Right renal pelvis (tissue), 4 donors: ENCODE data around the gene EFNB1. TPM values are rescaled to one million over a fixed set of nuclear protein-coding genes. Genes with fewer than 3 reads are reported as not detected.

Experiments
- DNase-seq, 4 donors: peaks; one replicate each; pipeline ENCODE4 v3.0.0-alpha.2; 2013; ENCODE audit warnings: low read depth in 4 of 4, low spot score in 3 of 4, missing footprints in 1 of 4
- polyA plus RNA-seq, 4 donors: library from polyadenylated mRNA; unstranded; fragments of 120-200 nt; gene quantifications; one replicate each; pipeline ENCODE4 v1.2.1, GENCODE V29; 2013; ENCODE audit not compliant: insufficient read length in 4 of 4

Gene EFNB1
- polyA plus RNA-seq, 4 donors = 104 to 152 (median 118) TPM

GRCh38 chrX:68878977-68879645 is 50.3 kb downstream of the EFNB1 start:
- no peak for DNase-seq

GRCh38 chrX:68880846-68881552 is 52.2 kb downstream of the EFNB1 start:
- no peak for DNase-seq

- no peak for DNase-seq
Measured at GRCh38 chrX:68881911-68882310, 53.1 kb downstream of the EFNB1 start.

GRCh38 chrX:68883800-68884199 is 55.0 kb downstream of the EFNB1 start:
- no peak for DNase-seq

GRCh38 chrX:68889249-68889648 is 60.4 kb downstream of the EFNB1 start:
- DNase-seq = no peak

Other genes starting within 250 kb of the EFNB1 start
- gene STARD8, start 181.4 kb upstream of the EFNB1 start, polyA plus RNA-seq = 10 to 100 TPM; 19.2 to 21.2 (median 19.5) TPM